Glutamatergic neuron (in vitro differentiated cells): Measurements from ENCODE around the gene FFAR2. TPM values are rescaled to one million over a fixed set of nuclear protein-coding genes. Genes with fewer than 3 reads are reported as not detected.
"Not testable (repeated sequence)": the region's sequence is repeated elsewhere in the genome, so short reads cannot be mapped to it uniquely, and the experiment has no call there.

Source experiments
- DNase-seq: peaks from one replicate; pipeline ENCODE4 v3.0.0; 2022
- H3K27ac Mint-ChIP-seq: one replicate; pipeline ENCODE4 v1.8.0; 2020; ENCODE audit warnings: mild to moderate bottlenecking, mixed read lengths, inconsistent platforms; ENCODE audit not compliant: unreplicated experiment
- H3K27me3 Mint-ChIP-seq: one replicate; pipeline ENCODE4 v1.8.0; 2020; ENCODE audit warnings: mild to moderate bottlenecking, moderate library complexity, mixed read lengths, inconsistent platforms; ENCODE audit not compliant: unreplicated experiment
- H3K36me3 Mint-ChIP-seq: one replicate; pipeline ENCODE4 v1.8.0; 2020; ENCODE audit warnings: mild to moderate bottlenecking, mixed read lengths, inconsistent platforms; ENCODE audit not compliant: unreplicated experiment
- H3K4me1 Mint-ChIP-seq: one replicate; pipeline ENCODE4 v1.8.0; 2020; ENCODE audit warnings: mild to moderate bottlenecking, low read depth, mixed read lengths, inconsistent platforms; ENCODE audit not compliant: unreplicated experiment
- H3K4me3 Mint-ChIP-seq: one replicate; pipeline ENCODE4 v1.8.0; 2020; ENCODE audit warnings: mild to moderate bottlenecking, mixed read lengths, inconsistent platforms; ENCODE audit not compliant: unreplicated experiment
- H3K9me3 Mint-ChIP-seq: one replicate; pipeline ENCODE4 v1.8.0; 2020; ENCODE audit warnings: mild to moderate bottlenecking, moderate library complexity, mixed read lengths, inconsistent platforms; ENCODE audit not compliant: unreplicated experiment
- CTCF ChIP-seq: fragments of 200-600 bp; sonication (generic); IDR thresholded peaks from one replicate; pipeline ENCODE4 v1.5.0; 2021; ENCODE audit not compliant: partially characterized antibody, unreplicated experiment
- total RNA-seq: library from RNA; stranded (reverse); fragmentation: NEBNext Ultra II Directional; extraction: Animal tissue kit (Norgen Biotek cat#: 25700); gene quantifications from one replicate; pipeline ENCODE4 v1.2.1, GENCODE V29; 2021; ENCODE audit not compliant: unreplicated experiment

FFAR2 gene
- total RNA-seq, 1 donor from 2014 or later, result not detected

- Mint-ChIP-seq H3K27me3 (peaks cover 2% of the 10 kb centered on the region), H3K27ac (no peak overlapping the region), H3K4me1 (peaks cover 4% of the 10 kb centered on the region), H3K4me3 (no peak overlapping the region), H3K36me3 (no peaks in the 10 kb centered on the region), H3K9me3 (no peaks in the 10 kb centered on the region)
- DNase-seq, result no peak
- TF ChIP-seq CTCF, result no peak
Observed at GRCh38 chr19:35458731-35459391, 10.8 kb downstream of the FFAR2 start.

DNA sequence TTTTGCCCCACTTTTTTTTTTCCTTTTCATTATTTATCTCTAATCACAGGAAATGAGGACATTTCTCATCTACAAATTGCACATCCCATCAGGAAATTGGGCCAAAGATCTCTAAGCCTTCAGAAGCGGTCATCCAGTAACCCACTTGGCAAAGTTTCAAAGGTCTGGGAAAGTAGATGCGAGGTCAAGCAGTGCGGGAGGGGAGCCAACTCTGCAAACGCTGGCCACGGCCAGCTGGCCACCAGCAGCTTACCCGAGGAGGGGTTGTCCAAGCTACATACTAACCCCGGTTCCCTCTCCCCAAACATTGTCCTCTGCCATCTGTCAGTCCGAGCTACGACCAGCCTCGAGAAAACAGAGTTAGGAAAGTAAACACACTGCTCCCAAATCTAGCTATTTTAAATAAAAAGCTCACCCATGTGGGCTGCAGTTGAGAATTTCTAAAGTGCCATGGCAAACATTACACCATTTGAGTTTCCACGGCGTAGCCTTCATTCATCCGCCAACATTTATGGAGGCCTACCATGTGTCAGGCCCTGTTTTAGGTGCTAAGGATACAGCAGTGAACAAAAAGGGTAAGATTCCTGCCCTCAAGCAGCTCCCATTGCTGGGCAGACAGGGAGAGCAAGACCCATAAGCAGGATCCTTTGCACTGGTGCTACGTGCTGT lies 11.5 kb downstream of the FFAR2 start:
- H3K36me3 Mint-ChIP-seq, result no peaks in the 10 kb centered on the region

DNA sequence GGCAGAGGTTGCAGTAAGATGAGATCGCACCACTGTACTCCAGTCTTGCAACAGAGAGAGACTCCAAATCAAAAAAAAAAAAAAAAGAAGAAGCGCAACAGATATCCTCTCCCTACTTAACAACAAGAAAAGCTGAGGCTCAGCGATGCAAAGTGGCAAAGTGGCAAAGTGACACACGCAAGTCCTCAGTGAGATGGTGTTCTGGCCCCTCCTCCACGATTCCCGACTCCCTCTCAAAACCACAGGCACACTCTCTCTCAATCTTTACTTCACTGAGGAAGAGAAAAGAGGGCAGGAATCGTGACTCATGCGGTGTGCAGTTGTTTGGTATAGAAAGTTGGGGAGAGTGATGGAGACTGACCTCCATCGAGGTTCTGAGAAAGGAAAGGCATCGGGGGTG lies 12.6 kb downstream of the FFAR2 start:
- H3K9me3 Mint-ChIP-seq, result no peaks in the 10 kb centered on the region
- H3K4me3 Mint-ChIP-seq, result no peak overlapping the region
- no peak overlapping the region for H3K27ac Mint-ChIP-seq

More for the DNA sequence above, 11.5 kb downstream of the FFAR2 start:
- Mint-ChIP-seq H3K4me3 (no peak overlapping the region), H3K9me3 (no peaks in the 10 kb centered on the region), H3K27me3 (peaks cover 2% of the 10 kb centered on the region), H3K27ac (no peak overlapping the region), H3K4me1 (peaks cover 4% of the 10 kb centered on the region)
- TF ChIP-seq CTCF, result no peak
- no peak for DNase-seq

DNA sequence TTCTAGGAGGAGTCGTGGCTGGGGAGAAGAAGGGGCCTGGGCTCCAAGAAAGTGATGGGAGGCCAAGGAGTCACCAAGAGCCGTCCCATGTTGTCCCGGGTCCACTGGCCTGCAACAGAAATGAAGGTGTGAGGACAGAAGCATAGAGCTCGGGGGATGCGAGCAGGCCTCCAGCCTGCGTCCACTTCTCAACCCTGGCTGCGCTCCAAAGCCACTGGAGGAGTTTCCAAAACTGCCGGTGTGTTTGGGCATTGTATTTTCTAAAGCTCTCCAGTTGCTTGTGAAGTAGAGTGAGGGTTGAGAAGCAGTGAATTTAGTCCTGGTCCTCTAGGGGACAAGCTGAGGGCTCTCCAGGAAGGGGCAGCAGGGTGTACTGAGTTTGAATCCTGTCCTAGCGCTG lies 13.0 kb downstream of the FFAR2 start:
- Mint-ChIP-seq H3K36me3 (no peaks in the 10 kb centered on the region), H3K4me1 (peaks cover 4% of the 10 kb centered on the region), H3K27me3 (peaks cover 2% of the 10 kb centered on the region), H3K4me3 (no peak overlapping the region), H3K27ac (no peak overlapping the region), H3K9me3 (no peaks in the 10 kb centered on the region)
- DNase-seq, result no peak
- TF ChIP-seq CTCF, result no peak

More for the DNA sequence above, 12.6 kb downstream of the FFAR2 start:
- Mint-ChIP-seq H3K4me1 (peaks cover 4% of the 10 kb centered on the region), H3K36me3 (no peaks in the 10 kb centered on the region), H3K27me3 (peaks cover 2% of the 10 kb centered on the region)
- DNase-seq, result no peak
- TF ChIP-seq CTCF, result no peak

- not testable (repeated sequence) for H3K27ac Mint-ChIP-seq, DNase-seq, H3K36me3 Mint-ChIP-seq, H3K27me3 Mint-ChIP-seq, H3K4me1 Mint-ChIP-seq, H3K4me3 Mint-ChIP-seq, H3K9me3 Mint-ChIP-seq
Observed at GRCh38 chr19:35461788-35462187, 13.7 kb downstream of the FFAR2 start.
